ENCODE measurements around the gene TMEM129.

Gene TMEM129

DNA sequence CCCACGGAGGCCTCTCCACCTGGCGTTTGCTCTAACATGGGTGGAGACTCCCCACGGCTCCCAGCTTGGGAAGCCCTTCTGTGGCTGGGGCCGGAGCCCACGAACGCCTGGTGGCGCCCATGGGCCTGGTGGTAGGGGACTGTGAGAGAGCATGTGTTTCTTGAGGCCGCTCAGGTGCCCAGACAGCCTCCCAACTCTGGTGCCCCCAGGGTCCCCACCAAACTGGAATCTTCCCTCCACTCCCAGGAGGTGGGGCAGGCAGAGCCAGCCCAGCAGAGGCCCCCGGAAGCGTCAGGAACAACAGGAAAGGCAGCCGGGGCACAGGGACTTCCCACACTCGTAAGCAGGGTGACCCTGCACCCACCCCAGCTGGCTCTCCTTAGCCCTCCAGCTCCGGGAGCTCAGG is 38.7 kb upstream of the TMEM129 start:
- Mint-ChIP-seq H3K36me3 (ENCODE audit: low read depth) (no peaks in the 10 kb centered on the region), H3K27me3 (ENCODE audit: low read depth, poor library complexity) (no peaks in the 10 kb centered on the region), H3K27ac (no peak overlapping the region), H3K4me1 (peaks cover 25% of the 10 kb centered on the region), H3K9me3 (no peaks in the 10 kb centered on the region), H3K4me3 (no peak overlapping the region)
- no peak for DNase-seq
- no peak for TF ChIP-seq CTCF (IDR thresholded peaks at IDR 0.05)

DNA sequence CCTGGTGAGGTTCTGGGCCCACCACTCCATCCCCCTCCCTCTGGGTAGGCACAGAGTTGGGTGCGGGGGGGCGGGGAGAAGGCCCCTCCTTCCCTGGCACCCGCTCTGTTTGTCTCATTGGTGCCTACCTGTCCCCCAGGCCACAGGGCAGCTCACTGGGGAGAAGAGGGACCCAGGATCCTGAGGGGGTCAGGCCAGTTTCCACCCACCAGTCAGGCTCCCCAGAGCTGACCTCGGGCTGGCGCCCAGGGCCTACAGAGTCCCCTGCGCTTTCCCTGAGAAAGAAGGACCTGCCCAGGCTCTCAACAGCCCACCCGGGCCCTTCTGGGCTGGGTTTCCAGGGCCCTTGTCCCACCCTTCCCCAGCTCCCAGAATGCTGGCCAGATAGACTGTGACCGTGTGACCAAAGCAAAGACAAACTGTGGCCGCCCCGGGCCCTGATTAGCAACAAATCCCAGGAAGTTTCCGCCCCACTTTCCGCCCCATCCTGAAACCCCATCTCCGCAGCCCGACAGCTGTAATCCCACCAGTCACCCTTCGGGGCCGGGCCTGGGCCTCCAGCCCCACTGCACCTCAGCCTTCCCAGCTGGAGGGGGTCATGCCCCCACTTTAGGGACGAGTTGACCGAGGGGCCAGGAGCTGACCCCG is 38.2 kb upstream of the TMEM129 start:
- H3K9me3 Mint-ChIP-seq: no peaks in the 10 kb centered on the region
- H3K36me3 Mint-ChIP-seq (ENCODE audit: low read depth): no peaks in the 10 kb centered on the region
- peak overlapping the region; percentile 79 for H3K27ac Mint-ChIP-seq
- peak; percentile 20 for DNase-seq
- no peak for TF ChIP-seq CTCF (IDR thresholded peaks at IDR 0.05)
- H3K27me3 Mint-ChIP-seq (ENCODE audit: low read depth, poor library complexity): peaks cover 2% of the 10 kb centered on the region
- H3K4me1 Mint-ChIP-seq: peaks cover 25% of the 10 kb centered on the region
- no peak overlapping the region for H3K4me3 Mint-ChIP-seq

GRCh38 chr4:1758306-1759121 is 37.4 kb upstream of the TMEM129 start:
- Mint-ChIP-seq H3K36me3 (ENCODE audit: low read depth) (no peaks in the 10 kb centered on the region), H3K4me1 (peaks cover 20% of the 10 kb centered on the region), H3K27me3 (ENCODE audit: low read depth, poor library complexity) (peaks cover 4% of the 10 kb centered on the region), H3K9me3 (no peaks in the 10 kb centered on the region), H3K4me3 (no peak overlapping the region), H3K27ac (no peak overlapping the region)
- DNase-seq: no peak
- no peak for TF ChIP-seq CTCF (IDR thresholded peaks at IDR 0.05)

DNA sequence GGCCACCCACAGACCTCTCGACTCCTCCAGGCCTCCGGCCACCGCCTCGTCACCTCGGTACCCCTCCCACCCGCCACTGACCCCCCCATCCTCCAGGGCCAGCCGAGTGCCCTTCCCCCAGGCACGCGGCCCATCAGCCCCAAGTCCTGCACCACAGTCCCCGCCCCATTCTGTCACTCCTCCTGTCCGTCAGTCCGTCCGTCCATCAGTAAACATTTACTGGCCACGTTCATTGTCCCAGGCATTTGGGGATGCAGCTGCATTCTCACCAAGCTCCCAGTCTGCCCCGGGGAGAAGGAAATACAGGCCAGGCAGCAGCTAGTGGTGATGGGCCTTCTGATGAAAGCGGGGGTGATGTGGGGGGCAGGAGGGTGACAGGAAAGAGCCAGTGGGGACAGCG is 36.7 kb upstream of the TMEM129 start:
- H3K36me3 Mint-ChIP-seq (ENCODE audit: low read depth): no peaks in the 10 kb centered on the region
- H3K27ac Mint-ChIP-seq: no peak overlapping the region
- H3K27me3 Mint-ChIP-seq (ENCODE audit: low read depth, poor library complexity): peaks cover 4% of the 10 kb centered on the region
- no peak for TF ChIP-seq CTCF (IDR thresholded peaks at IDR 0.05)
- peaks cover 20% of the 10 kb centered on the region for H3K4me1 Mint-ChIP-seq
- no peak for DNase-seq
- no peak overlapping the region for H3K4me3 Mint-ChIP-seq
- no peaks in the 10 kb centered on the region for H3K9me3 Mint-ChIP-seq

- peaks cover 15% of the 10 kb centered on the region for H3K4me1 Mint-ChIP-seq
Measured at GRCh38 chr4:1756893-1757779, 36.0 kb upstream of the TMEM129 start.

More at GRCh38 chr4:1756893-1757779, 36.0 kb upstream of the TMEM129 start:
- no peaks in the 10 kb centered on the region for H3K9me3 Mint-ChIP-seq
- H3K27me3 Mint-ChIP-seq (ENCODE audit: low read depth, poor library complexity): peaks cover 4% of the 10 kb centered on the region
- H3K27ac Mint-ChIP-seq: no peak overlapping the region
- no peak for TF ChIP-seq CTCF (IDR thresholded peaks at IDR 0.05)
- H3K36me3 Mint-ChIP-seq (ENCODE audit: low read depth): no peaks in the 10 kb centered on the region
- DNase-seq: no peak
- no peak overlapping the region for H3K4me3 Mint-ChIP-seq

All from nephron progenitor cell (in vitro differentiated cells).